GM12891 (cell line): ENCODE measurements around the gene CD19.

Experiments
- POLR2A ChIP-seq: IDR thresholded peaks from 2 replicates; pipeline ENCODE4 v1.6.1; 2011; ENCODE audit warnings: low read depth, low read length, control low read depth
- POLR2AphosphoS5 ChIP-seq: IDR thresholded peaks from 2 replicates; pipeline ENCODE4 v1.6.1; 2011; ENCODE audit warnings: low read depth, low read length, control low read depth
- SPI1 ChIP-seq: IDR thresholded peaks from 2 replicates; pipeline ENCODE4 v1.6.1; 2011; ENCODE audit warnings: low read depth, low read length, control low read depth

DNA sequence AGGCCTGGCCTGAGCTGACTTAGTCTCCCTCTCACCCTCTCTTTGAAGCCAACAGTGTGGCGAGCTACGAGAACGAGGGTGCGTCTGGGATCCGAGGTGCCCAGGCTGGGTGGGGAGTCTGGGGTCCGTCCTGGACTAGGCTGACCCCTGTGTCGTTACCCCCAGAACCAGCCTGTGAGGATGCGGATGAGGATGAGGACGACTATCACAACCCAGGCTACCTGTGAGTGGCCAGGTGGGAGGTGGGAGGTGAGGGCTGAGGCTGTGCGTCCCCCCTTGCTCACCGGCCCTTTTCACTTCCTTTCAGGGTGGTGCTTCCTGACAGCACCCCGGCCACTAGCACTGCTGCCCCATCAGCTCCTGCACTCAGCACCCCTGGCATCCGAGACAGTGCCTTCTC lies 54.7 kb downstream of the CD19 start:
- TF ChIP-seq POLR2A (no peak), POLR2AphosphoS5 (no peak), SPI1 (no peak)
